ACC112 (cell line): ENCODE data around the gene FBXO36.

ENCODE experiments used
- H2AFZ ChIP-seq: fragments of 200-600 bp; sonication (generic); one replicate; pipeline ENCODE4 v1.6.0; 2017; ENCODE audit warnings: antibody characterized with exemption, low read length; ENCODE audit not compliant: unreplicated experiment
- H3K27ac ChIP-seq: fragments of 200-600 bp; sonication (generic); 2 replicates; pipeline ENCODE4 v1.5.1; 2014; ENCODE audit warnings: low read depth, mild to moderate bottlenecking, antibody characterized with exemption, low read length, moderate library complexity
- H3K27me3 ChIP-seq: fragments of 200-600 bp; sonication (generic); 2 replicates; pipeline ENCODE4 v1.6.1; 2014; ENCODE audit warnings: mild to moderate bottlenecking, antibody characterized with exemption, low read length, moderate library complexity, mixed read lengths; ENCODE audit not compliant: insufficient read depth
- H3K36me3 ChIP-seq: fragments of 200-600 bp; sonication (generic); 2 replicates; pipeline ENCODE4 v1.6.1; 2016; ENCODE audit warnings: mild to moderate bottlenecking, antibody characterized with exemption, low read length, moderate library complexity, mixed read lengths; ENCODE audit not compliant: insufficient read depth
- H3K4me1 ChIP-seq: fragments of 200-600 bp; sonication (generic); one replicate; pipeline ENCODE4 v1.6.1; 2016; ENCODE audit warnings: low read length, mixed read lengths; ENCODE audit not compliant: insufficient read depth, unreplicated experiment, control insufficient read depth
- H3K4me3 ChIP-seq: fragments of 200-600 bp; sonication (generic); 2 replicates; pipeline ENCODE4 v1.5.1; 2014; ENCODE audit warnings: mild to moderate bottlenecking, low read depth, low read length
- H3K79me2 ChIP-seq: fragments of 200-600 bp; sonication (generic); one replicate; pipeline ENCODE4 v1.6.0; 2016; ENCODE audit warnings: low read length; ENCODE audit not compliant: control insufficient read depth, unreplicated experiment, insufficient read depth

FBXO36 gene

DNA sequence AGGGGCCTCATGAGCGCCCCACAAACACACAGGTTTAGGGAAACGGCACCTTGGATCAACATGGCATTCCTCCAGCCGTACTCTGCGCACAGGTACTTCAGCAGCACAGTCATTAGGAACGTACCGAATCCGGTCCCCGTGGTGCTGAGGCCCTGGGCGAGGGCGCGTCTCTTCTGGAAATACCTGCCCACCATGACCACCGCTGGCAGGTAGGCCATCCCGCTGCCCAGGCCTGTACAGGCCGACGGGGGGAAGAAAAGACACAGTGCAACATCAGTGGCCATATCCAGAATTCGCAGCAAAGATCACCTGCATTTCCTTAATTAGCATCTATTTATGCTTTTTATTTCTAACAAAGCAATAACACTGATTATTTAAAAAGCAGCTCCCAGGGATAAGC, 124.2 kb downstream of the FBXO36 start:
- Histone ChIP-seq H3K27me3 (no peaks in the 10 kb centered on the region), H3K79me2 (no peaks in the 10 kb centered on the region)

DNA sequence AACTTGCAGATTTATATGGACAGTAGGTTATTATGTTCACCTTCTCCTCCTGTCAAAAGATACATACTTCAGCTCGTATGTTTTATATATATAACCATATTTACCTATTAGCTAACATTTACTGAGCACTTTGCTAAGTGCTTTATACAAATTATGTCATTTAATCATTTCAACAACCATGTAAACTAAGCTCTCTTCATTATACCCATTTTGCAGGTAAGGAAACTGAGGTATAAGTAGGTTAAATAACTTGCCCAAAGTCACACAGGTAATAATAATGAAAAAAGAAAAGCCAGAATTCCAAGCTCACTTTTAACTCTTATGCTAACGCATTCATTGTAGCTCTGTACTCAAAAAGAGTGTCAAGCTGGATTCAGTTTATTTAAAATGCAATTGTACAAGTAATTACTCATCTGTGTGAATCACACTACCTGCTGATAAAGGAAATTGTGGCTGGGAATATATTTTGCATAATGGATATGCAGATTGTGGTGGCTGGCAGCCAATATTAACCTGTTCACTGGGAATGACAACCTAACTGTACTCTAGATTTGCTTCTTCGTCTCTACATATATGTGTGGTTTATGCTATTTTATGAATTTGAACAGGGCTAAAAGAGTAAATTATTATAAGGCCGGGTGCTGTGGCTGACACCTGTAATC, 125.8 kb downstream of the FBXO36 start:
- no peak overlapping the region for H3K27ac ChIP-seq
- peaks cover 1% of the 10 kb centered on the region for H3K4me1 ChIP-seq
- H3K27me3 ChIP-seq, result no peaks in the 10 kb centered on the region
- H3K36me3 ChIP-seq, result no peaks in the 10 kb centered on the region
- no peaks in the 10 kb centered on the region for H3K79me2 ChIP-seq
- H2AFZ ChIP-seq, result no peak overlapping the region
- H3K4me3 ChIP-seq, result no peak overlapping the region

More for the DNA sequence above, 124.2 kb downstream of the FBXO36 start:
- H3K36me3 ChIP-seq, result no peaks in the 10 kb centered on the region
- H3K27ac ChIP-seq, result no peak overlapping the region
- no peak overlapping the region for H3K4me3 ChIP-seq
- H3K4me1 ChIP-seq, result no peaks in the 10 kb centered on the region
- H2AFZ ChIP-seq, result no peak overlapping the region

- Histone ChIP-seq H3K36me3 (no peaks in the 10 kb centered on the region), H3K4me1 (peaks cover 16% of the 10 kb centered on the region), H2AFZ (no peak overlapping the region), H3K27ac (no peak overlapping the region), H3K27me3 (no peaks in the 10 kb centered on the region), H3K4me3 (no peak overlapping the region), H3K79me2 (no peaks in the 10 kb centered on the region)
These were observed 127.8 kb downstream of the FBXO36 start for GRCh38 chr2:230050136-230050535.

GRCh38 chr2:230052299-230052698, 130.0 kb downstream of the FBXO36 start:
- Histone ChIP-seq H3K79me2 (no peaks in the 10 kb centered on the region), H3K27ac (no peak overlapping the region), H3K27me3 (no peaks in the 10 kb centered on the region), H3K4me1 (peaks cover 16% of the 10 kb centered on the region), H3K36me3 (no peaks in the 10 kb centered on the region), H3K4me3 (no peak overlapping the region), H2AFZ (no peak overlapping the region)

GRCh38 chr2:230053753-230054478, 131.6 kb downstream of the FBXO36 start:
- no peaks in the 10 kb centered on the region for H3K79me2 ChIP-seq
- H3K4me1 ChIP-seq, result peaks cover 16% of the 10 kb centered on the region
- H3K27ac ChIP-seq, result no peak overlapping the region
- H3K4me3 ChIP-seq, result no peak overlapping the region
- no peaks in the 10 kb centered on the region for H3K36me3 ChIP-seq
- no peak overlapping the region for H2AFZ ChIP-seq
- H3K27me3 ChIP-seq, result no peaks in the 10 kb centered on the region

DNA sequence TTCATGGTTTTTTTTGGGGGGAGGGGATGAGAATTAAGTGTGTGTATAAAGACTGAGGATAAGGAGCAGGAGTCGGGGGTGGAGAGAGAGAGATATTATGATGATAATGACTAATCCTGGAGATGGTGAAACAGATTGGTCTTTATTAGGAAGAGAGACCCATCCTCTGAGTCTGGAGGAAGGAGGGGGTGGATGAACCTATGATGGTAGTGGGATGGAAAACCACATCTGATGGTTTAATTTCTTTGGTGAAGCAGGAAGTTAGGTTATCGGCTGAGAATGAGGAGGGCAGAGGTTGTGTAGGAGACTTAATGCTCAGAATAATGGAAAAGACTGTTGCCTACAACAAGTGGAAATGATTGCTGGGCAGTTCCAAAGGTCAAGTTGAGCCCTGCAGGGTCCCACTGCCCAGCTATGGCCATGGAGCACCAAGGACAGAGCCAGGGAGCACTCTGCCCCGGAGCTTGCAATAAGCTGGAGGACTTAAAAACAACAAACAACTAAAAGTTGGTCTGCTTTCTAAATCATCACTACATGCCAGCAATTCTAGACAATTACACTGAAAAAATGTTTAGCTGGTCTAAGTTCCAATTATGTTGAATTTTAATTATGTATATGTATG, 138.5 kb downstream of the FBXO36 start:
- no peak overlapping the region for H3K27ac ChIP-seq
- H3K36me3 ChIP-seq, result no peaks in the 10 kb centered on the region
- H2AFZ ChIP-seq, result no peak overlapping the region

More for the DNA sequence above, 138.5 kb downstream of the FBXO36 start:
- Histone ChIP-seq H3K79me2 (no peaks in the 10 kb centered on the region), H3K4me3 (no peak overlapping the region), H3K4me1 (no peaks in the 10 kb centered on the region), H3K27me3 (no peaks in the 10 kb centered on the region)
